ENCODE results near the gene CCDC185.

CCDC185 gene

DNA sequence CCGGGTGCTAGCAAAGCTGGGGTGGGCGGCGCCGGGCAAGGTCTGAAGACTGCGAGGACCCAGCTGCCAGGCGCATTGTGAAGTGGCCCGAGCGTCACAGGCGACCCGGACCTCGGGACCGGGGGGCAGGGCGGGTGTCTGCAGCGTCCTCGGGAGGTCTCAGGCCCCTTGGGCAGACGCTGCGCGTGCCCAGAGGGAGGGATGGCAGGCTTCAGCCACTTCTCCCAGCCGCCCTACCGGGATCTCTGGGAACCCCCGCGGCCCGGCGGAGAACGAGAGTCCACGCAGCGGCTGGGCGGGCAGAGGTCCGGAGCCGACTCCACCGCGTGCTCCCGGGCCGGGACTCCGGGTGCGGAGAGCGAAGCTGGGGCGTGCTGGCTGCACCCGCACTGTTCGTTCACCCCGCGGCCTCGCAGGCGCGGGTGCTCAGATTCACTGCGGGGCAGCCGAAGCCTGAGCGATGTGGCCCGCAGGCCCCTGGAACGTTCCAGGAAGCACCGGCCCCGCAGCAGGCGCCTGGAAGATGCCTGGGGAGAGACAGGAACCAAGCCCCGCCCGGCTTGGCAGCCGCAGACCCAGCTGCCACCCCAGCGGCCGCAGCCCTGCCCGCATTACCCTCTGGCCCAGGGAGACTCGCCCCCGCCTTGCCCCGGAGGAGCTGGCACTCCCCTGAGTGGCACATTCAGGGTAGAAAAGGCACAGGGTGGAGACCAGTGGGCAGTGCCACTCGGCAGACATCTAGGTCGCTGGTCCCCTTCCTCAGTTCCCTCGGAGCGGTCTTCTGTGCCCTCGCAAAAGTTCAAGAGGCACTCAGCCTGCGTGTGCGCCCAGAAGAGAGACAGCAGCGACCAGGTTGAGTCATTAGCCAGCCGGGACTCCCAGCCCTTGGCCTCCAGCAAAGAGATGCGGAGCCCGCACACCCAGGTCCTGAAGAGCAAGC, at the start of gene CCDC185:
TSS of gene CCDC185 (plus strand) at position 141 of the 940 bp plus-strand sequence. CDS start at position 202, 61 bp downstream.
- Histone ChIP-seq H2AFZ (ENCODE audit: low read length, unreplicated experiment) (no peak within 1 kb of the TSS), H3K79me2 (ENCODE audit: control insufficient read depth, insufficient read depth, low read length, unreplicated experiment) (no peaks in the 10 kb centered on the region), H3K27me3 (ENCODE audit: insufficient read depth, low read length) (peaks cover 64% of the 10 kb centered on the region), H3K36me3 (ENCODE audit: insufficient read depth, low read length) (no peaks in the 10 kb centered on the region), H3K27ac (ENCODE audit: low read depth, low read length) (no peak within 1 kb of the TSS), H3K4me1 (ENCODE audit: control insufficient read depth, insufficient read depth, low read length, unreplicated experiment) (no peaks in the 10 kb centered on the region), H3K4me3 (ENCODE audit: low read depth, low read length) (peak within 1 kb of the TSS; percentile 25; the same call in 1 of the 2 replicates)

DNA sequence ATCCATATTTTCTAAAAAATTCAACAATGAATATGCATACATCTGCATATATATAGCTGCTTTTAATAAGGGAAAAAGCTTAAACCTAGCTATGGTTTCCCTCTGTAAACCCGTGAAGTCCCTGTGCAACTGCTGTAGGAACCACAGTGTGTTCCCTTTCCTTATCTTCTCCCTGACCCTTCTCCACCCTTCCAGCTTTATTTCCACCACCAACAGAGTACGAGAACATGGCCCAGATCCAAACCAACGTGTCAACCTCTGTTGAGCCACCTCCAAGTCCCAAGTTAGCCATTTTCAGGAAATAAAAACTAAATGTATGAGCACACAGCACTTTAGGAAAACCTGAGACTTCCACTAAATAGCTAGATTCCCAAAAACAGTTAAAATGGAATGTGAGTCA, 49.5 kb upstream of the CCDC185 start:
- H3K36me3 ChIP-seq (ENCODE audit: insufficient read depth, low read length), result no peaks in the 10 kb centered on the region
- H2AFZ ChIP-seq (ENCODE audit: low read length, unreplicated experiment), result no peak overlapping the region
- no peak overlapping the region for H3K27ac ChIP-seq (ENCODE audit: low read depth, low read length)
- no peaks in the 10 kb centered on the region for H3K79me2 ChIP-seq (ENCODE audit: control insufficient read depth, insufficient read depth, low read length, unreplicated experiment)
- H3K4me3 ChIP-seq (ENCODE audit: low read depth, low read length), result no peak overlapping the region
- no peaks in the 10 kb centered on the region for H3K4me1 ChIP-seq (ENCODE audit: control insufficient read depth, insufficient read depth, low read length, unreplicated experiment)
- H3K27me3 ChIP-seq (ENCODE audit: insufficient read depth, low read length), result peaks cover 31% of the 10 kb centered on the region

DNA sequence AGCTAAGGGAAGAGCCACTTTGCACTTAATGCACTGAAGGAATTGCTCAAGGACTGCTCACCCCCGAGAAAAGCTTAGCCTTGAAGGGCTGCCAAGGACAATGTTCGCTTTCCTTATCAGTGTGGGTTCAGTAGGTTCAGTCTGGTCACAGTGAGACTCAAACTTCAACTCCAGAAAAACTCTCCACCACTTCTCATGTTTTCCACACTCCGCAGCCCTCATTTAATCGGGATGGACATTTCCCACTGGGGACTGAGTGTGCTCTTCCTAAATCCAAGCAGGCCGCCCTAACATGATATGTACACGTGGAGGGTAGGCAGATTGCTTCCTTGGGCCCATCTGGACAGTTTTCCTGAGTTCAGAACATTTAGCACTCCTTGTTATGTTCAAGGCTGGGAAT, 48.7 kb upstream of the CCDC185 start:
- Histone ChIP-seq H3K4me1 (ENCODE audit: control insufficient read depth, insufficient read depth, low read length, unreplicated experiment) (no peaks in the 10 kb centered on the region), H2AFZ (ENCODE audit: low read length, unreplicated experiment) (no peak overlapping the region), H3K36me3 (ENCODE audit: insufficient read depth, low read length) (no peaks in the 10 kb centered on the region), H3K27ac (ENCODE audit: low read depth, low read length) (no peak overlapping the region), H3K27me3 (ENCODE audit: insufficient read depth, low read length) (peaks cover 26% of the 10 kb centered on the region), H3K79me2 (ENCODE audit: control insufficient read depth, insufficient read depth, low read length, unreplicated experiment) (no peaks in the 10 kb centered on the region), H3K4me3 (ENCODE audit: low read depth, low read length) (no peak overlapping the region)

DNA sequence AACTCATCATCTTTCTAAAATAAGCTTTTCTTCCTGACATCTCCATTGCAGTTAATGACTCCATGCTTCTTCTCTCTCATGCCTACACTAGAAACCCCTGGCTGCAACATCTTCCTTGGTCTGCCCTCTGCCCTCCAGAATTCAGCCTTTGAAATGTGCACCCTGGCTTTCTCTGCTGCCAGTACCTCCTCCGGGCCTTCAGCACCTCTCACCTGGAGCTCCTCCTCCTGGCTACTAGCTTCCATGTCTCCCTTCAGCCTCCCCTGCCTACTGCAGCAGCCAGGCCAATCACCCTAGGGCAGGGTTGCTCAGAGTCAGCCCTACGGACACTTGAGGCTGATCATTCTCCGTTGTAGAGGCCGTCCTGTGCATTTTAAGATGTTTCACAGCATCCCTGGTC, 47.5 kb upstream of the CCDC185 start:
- Histone ChIP-seq H3K79me2 (ENCODE audit: control insufficient read depth, insufficient read depth, low read length, unreplicated experiment) (no peaks in the 10 kb centered on the region), H3K27ac (ENCODE audit: low read depth, low read length) (no peak overlapping the region), H3K4me3 (ENCODE audit: low read depth, low read length) (no peak overlapping the region), H3K27me3 (ENCODE audit: insufficient read depth, low read length) (peaks cover 35% of the 10 kb centered on the region), H3K36me3 (ENCODE audit: insufficient read depth, low read length) (no peaks in the 10 kb centered on the region), H3K4me1 (ENCODE audit: control insufficient read depth, insufficient read depth, low read length, unreplicated experiment) (no peaks in the 10 kb centered on the region), H2AFZ (ENCODE audit: low read length, unreplicated experiment) (no peak overlapping the region)

DNA sequence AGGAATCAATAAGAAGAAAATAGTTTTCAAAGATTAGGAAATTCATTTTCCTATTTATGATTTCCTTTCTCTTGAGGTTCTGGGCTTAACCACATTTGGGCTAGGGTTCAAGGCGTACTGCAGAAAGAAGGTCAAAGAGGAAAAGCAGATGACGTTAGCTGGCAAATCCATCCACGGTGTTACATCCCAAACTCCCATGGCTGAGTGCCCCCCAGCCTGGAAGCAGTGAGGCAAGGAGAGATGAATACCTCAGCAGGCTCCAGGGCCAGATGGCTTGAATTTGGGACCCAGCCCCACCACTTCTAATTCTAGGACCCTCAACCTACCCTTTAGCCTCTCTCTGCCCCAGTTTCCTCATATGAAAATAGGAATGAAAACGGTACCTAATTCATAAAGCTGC, 46.9 kb upstream of the CCDC185 start:
- H3K79me2 ChIP-seq (ENCODE audit: control insufficient read depth, insufficient read depth, low read length, unreplicated experiment), result no peaks in the 10 kb centered on the region
- H3K27ac ChIP-seq (ENCODE audit: low read depth, low read length), result no peak overlapping the region
- peaks cover 41% of the 10 kb centered on the region for H3K27me3 ChIP-seq (ENCODE audit: insufficient read depth, low read length)
- no peak overlapping the region for H3K4me3 ChIP-seq (ENCODE audit: low read depth, low read length)
- no peaks in the 10 kb centered on the region for H3K36me3 ChIP-seq (ENCODE audit: insufficient read depth, low read length)
- H2AFZ ChIP-seq (ENCODE audit: low read length, unreplicated experiment), result no peak overlapping the region
- no peaks in the 10 kb centered on the region for H3K4me1 ChIP-seq (ENCODE audit: control insufficient read depth, insufficient read depth, low read length, unreplicated experiment)

DNA sequence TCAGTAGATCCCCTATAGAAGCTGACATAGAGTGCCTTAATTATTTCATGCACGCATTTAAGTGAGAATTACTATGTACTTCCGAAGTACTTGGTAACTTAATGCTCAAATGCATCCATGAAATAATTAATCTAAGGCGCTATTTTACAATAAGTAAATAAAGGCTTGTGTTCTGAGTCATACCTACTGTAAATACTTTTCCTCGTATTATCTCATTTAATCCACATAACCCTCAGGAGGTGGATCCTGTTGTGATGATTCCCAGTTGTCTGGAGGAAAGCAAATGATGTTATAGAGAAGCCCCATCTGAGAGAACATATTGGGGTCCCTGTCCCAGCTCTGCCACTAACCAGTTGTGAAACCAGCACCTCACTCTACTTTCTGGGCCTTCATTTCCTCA, 45.6 kb upstream of the CCDC185 start:
- H2AFZ ChIP-seq (ENCODE audit: low read length, unreplicated experiment), result no peak overlapping the region

DNA sequence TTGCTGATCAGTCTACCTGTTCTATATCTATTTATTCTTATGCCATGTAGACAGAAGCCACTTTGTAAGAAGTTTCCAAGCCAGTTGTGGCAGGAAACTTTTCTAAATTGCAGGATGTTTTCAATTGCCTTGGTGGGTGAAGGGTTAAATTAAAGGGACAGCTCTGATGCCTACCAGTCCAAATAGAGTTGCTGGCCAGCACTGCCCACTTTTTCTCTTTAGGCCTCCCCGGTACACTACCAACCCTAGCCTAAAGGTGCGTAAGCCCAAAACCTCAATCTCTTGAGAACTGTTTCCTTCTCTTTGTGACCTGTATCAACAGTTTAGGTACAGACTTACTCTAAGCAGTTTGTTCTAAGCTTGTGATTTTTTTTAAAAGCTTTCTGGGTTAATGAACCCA, 44.8 kb upstream of the CCDC185 start:
- H3K4me3 ChIP-seq (ENCODE audit: low read depth, low read length), result no peak overlapping the region
- H3K27ac ChIP-seq (ENCODE audit: low read depth, low read length), result no peak overlapping the region
- H2AFZ ChIP-seq (ENCODE audit: low read length, unreplicated experiment), result no peak overlapping the region
- H3K36me3 ChIP-seq (ENCODE audit: insufficient read depth, low read length), result no peaks in the 10 kb centered on the region
- no peaks in the 10 kb centered on the region for H3K4me1 ChIP-seq (ENCODE audit: control insufficient read depth, insufficient read depth, low read length, unreplicated experiment)
- peaks cover 53% of the 10 kb centered on the region for H3K27me3 ChIP-seq (ENCODE audit: insufficient read depth, low read length)
- no peaks in the 10 kb centered on the region for H3K79me2 ChIP-seq (ENCODE audit: control insufficient read depth, insufficient read depth, low read length, unreplicated experiment)

More for the DNA sequence above, 45.6 kb upstream of the CCDC185 start:
- Histone ChIP-seq H3K36me3 (ENCODE audit: insufficient read depth, low read length) (no peaks in the 10 kb centered on the region), H3K4me3 (ENCODE audit: low read depth, low read length) (no peak overlapping the region), H3K79me2 (ENCODE audit: control insufficient read depth, insufficient read depth, low read length, unreplicated experiment) (no peaks in the 10 kb centered on the region), H3K27me3 (ENCODE audit: insufficient read depth, low read length) (peaks cover 49% of the 10 kb centered on the region), H3K27ac (ENCODE audit: low read depth, low read length) (no peak overlapping the region), H3K4me1 (ENCODE audit: control insufficient read depth, insufficient read depth, low read length, unreplicated experiment) (no peaks in the 10 kb centered on the region)

DNA sequence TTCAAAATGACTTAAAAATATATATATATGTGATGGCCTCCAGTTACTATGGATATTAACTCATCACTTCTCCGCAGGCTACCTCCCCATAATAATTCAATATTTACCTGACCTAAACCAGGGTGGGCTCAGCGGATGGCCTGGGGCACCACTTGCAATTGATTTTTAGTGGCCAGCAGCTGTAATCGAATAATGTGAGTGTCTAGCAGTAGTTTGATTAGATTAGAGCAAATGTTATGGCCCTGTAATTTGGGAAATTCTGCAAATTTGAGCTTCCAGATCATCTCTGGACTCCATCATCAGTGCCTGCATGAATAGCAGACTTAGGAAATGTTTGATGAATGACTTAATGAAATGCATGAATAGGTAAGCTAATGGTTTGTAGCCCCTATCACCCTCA, 44.0 kb upstream of the CCDC185 start:
- no peaks in the 10 kb centered on the region for H3K36me3 ChIP-seq (ENCODE audit: insufficient read depth, low read length)
- no peak overlapping the region for H3K27ac ChIP-seq (ENCODE audit: low read depth, low read length)
- no peak overlapping the region for H3K4me3 ChIP-seq (ENCODE audit: low read depth, low read length)
- H3K79me2 ChIP-seq (ENCODE audit: control insufficient read depth, insufficient read depth, low read length, unreplicated experiment), result no peaks in the 10 kb centered on the region
- H2AFZ ChIP-seq (ENCODE audit: low read length, unreplicated experiment), result no peak overlapping the region
- H3K27me3 ChIP-seq (ENCODE audit: insufficient read depth, low read length), result peaks cover 54% of the 10 kb centered on the region
- H3K4me1 ChIP-seq (ENCODE audit: control insufficient read depth, insufficient read depth, low read length, unreplicated experiment), result no peaks in the 10 kb centered on the region

DNA sequence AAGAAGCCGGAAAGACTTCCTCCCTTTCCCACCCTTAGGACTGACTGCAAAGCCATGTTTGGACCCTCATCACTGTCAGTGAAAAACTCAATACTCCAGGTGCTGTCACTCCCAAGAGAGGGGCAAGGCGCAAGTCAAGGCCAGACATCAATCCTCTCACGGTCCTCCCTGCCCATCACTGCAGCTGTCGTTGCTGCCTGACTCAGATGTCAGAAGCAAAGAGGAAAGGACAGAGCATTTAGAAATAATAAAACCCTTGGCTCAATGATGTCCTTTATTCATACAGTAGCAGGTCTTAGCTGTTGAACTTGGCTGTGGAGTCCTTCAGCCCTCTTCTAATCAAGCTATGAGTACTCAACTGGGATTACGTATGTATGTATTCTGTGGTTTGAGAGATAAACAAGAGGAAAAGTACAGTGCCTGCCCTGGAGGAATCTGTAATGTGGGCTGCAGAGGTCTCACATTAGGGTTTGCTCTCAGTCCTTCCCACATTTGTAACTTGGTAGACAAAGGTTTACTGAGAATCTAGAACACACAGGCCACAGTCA, 42.8 kb upstream of the CCDC185 start:
- Histone ChIP-seq H3K27ac (ENCODE audit: low read depth, low read length) (no peak overlapping the region), H3K27me3 (ENCODE audit: insufficient read depth, low read length) (peaks cover 61% of the 10 kb centered on the region), H3K4me3 (ENCODE audit: low read depth, low read length) (no peak overlapping the region)

DNA sequence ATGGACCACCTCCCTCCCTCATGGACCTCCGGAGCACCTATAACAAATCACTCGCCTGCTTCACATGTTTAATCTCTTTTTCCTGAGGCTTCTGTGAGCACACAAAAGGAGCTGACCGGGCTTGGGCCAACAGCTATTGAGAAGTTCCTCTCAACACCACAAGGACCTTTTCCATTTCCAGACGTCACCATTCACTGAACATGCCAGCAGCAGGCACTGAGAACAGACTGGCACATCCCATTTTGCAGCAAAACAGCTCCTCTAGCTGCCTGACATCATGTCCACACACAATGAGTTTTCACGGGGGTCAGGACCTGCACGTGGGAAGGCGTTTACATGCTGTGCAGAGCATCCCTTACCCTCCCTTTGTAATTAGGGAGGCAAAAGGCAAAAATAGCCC, 40.3 kb upstream of the CCDC185 start:
- Histone ChIP-seq H3K4me3 (ENCODE audit: low read depth, low read length) (no peak overlapping the region), H3K4me1 (ENCODE audit: control insufficient read depth, insufficient read depth, low read length, unreplicated experiment) (no peaks in the 10 kb centered on the region), H3K79me2 (ENCODE audit: control insufficient read depth, insufficient read depth, low read length, unreplicated experiment) (no peaks in the 10 kb centered on the region), H3K36me3 (ENCODE audit: insufficient read depth, low read length) (no peaks in the 10 kb centered on the region), H3K27ac (ENCODE audit: low read depth, low read length) (no peak overlapping the region), H3K27me3 (ENCODE audit: insufficient read depth, low read length) (peaks cover 83% of the 10 kb centered on the region), H2AFZ (ENCODE audit: low read length, unreplicated experiment) (no peak overlapping the region)

More for the DNA sequence above, 42.8 kb upstream of the CCDC185 start:
- H3K36me3 ChIP-seq (ENCODE audit: insufficient read depth, low read length), result no peaks in the 10 kb centered on the region
- no peaks in the 10 kb centered on the region for H3K4me1 ChIP-seq (ENCODE audit: control insufficient read depth, insufficient read depth, low read length, unreplicated experiment)
- H2AFZ ChIP-seq (ENCODE audit: low read length, unreplicated experiment), result no peak overlapping the region
- H3K79me2 ChIP-seq (ENCODE audit: control insufficient read depth, insufficient read depth, low read length, unreplicated experiment), result no peaks in the 10 kb centered on the region

DNA sequence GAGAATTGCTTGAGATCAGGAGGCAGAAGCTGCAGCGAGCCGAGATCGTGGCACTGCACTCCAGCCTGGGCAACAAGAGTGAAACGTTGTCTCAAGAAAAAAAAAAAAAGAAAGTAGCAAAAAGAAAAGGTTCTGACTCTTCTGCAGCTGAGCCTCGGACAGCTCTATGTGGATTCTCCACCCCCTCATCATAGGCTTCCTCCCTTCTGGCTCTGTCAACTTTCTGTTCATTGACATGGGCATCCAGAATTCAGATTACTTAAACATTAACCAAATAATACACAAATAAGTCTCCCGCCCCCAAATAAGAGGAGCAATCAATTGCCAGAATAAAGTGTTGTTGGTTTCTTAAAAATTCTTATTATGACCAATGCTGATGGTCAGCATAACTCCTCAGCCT, 39.3 kb upstream of the CCDC185 start:
- no peak overlapping the region for H3K27ac ChIP-seq (ENCODE audit: low read depth, low read length)
- H3K4me3 ChIP-seq (ENCODE audit: low read depth, low read length), result no peak overlapping the region
- H3K27me3 ChIP-seq (ENCODE audit: insufficient read depth, low read length), result peaks cover 87% of the 10 kb centered on the region
- H3K4me1 ChIP-seq (ENCODE audit: control insufficient read depth, insufficient read depth, low read length, unreplicated experiment), result no peaks in the 10 kb centered on the region
- no peaks in the 10 kb centered on the region for H3K79me2 ChIP-seq (ENCODE audit: control insufficient read depth, insufficient read depth, low read length, unreplicated experiment)
- H2AFZ ChIP-seq (ENCODE audit: low read length, unreplicated experiment), result no peak overlapping the region
- no peaks in the 10 kb centered on the region for H3K36me3 ChIP-seq (ENCODE audit: insufficient read depth, low read length)

Measured in ACC112 (cell line).